Activated naive CD8-positive, alpha-beta T cell (primary cell): ENCODE data around the gene B3GNT5.
"Not testable (repeated sequence)": the region's sequence is repeated elsewhere in the genome, so short reads cannot be mapped to it uniquely, and the experiment has no call there.

Experiments
- H3K27ac Mint-ChIP-seq: one replicate; pipeline ENCODE4 v1.8.0; 2021; ENCODE audit warnings: mixed read lengths
- H3K27me3 Mint-ChIP-seq: one replicate; pipeline ENCODE4 v1.8.0; 2021; ENCODE audit warnings: mixed read lengths
- H3K36me3 Mint-ChIP-seq: one replicate; pipeline ENCODE4 v1.8.0; 2021; ENCODE audit warnings: mixed read lengths
- H3K4me1 Mint-ChIP-seq: one replicate; pipeline ENCODE4 v1.8.0; 2021; ENCODE audit warnings: low read depth, mixed read lengths
- H3K4me3 Mint-ChIP-seq: one replicate; pipeline ENCODE4 v1.8.0; 2021; ENCODE audit warnings: mild to moderate bottlenecking, mixed read lengths
- H3K9me3 Mint-ChIP-seq: one replicate; pipeline ENCODE4 v1.8.0; 2021; ENCODE audit warnings: low read depth, mixed read lengths

The B3GNT5 gene

DNA sequence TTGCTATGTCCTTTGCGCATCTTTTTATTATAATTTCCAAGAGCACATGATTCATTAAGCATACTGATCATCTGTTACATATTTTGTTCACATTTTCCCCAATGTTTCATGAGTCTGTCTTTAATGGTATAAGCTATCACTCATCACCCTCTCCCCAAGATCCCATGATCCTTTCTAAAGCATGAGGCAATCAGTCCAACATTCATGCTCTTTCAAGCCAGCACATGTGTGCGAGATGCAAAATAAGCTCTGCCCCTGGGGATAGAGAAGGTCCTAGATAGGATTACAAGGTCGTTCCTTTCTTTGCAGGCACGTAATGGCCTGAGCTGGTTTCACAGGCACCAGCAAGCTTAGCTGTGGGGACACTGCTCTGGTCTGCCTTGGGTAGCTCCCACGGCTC is 32.2 kb upstream of the B3GNT5 start:
- H3K27ac Mint-ChIP-seq: no peak overlapping the region
- peaks cover 20% of the 10 kb centered on the region for H3K4me1 Mint-ChIP-seq
- H3K27me3 Mint-ChIP-seq: no peaks in the 10 kb centered on the region
- H3K4me3 Mint-ChIP-seq: no peak overlapping the region
- peaks cover 2% of the 10 kb centered on the region for H3K36me3 Mint-ChIP-seq
- no peaks in the 10 kb centered on the region for H3K9me3 Mint-ChIP-seq

- Mint-ChIP-seq H3K4me1 (peaks cover 29% of the 10 kb centered on the region), H3K9me3 (no peaks in the 10 kb centered on the region), H3K36me3 (no peaks in the 10 kb centered on the region), H3K27me3 (no peaks in the 10 kb centered on the region), H3K27ac (no peak overlapping the region), H3K4me3 (no peak overlapping the region)
Observed at GRCh38 chr3:183222631-183223235, 30.3 kb upstream of the B3GNT5 start.

GRCh38 chr3:183224180-183224970 is 28.7 kb upstream of the B3GNT5 start:
- peaks cover 28% of the 10 kb centered on the region for H3K4me1 Mint-ChIP-seq
- H3K27ac Mint-ChIP-seq: peak overlapping the region; percentile 54
- H3K4me3 Mint-ChIP-seq: peak overlapping the region; percentile 66
- H3K9me3 Mint-ChIP-seq: no peaks in the 10 kb centered on the region
- H3K36me3 Mint-ChIP-seq: no peaks in the 10 kb centered on the region
- no peaks in the 10 kb centered on the region for H3K27me3 Mint-ChIP-seq

GRCh38 chr3:183226333-183226890 is 26.6 kb upstream of the B3GNT5 start:
- Mint-ChIP-seq H3K4me1 (peaks cover 28% of the 10 kb centered on the region), H3K27me3 (no peaks in the 10 kb centered on the region), H3K27ac (no peak overlapping the region), H3K4me3 (no peak overlapping the region), H3K36me3 (no peaks in the 10 kb centered on the region), H3K9me3 (no peaks in the 10 kb centered on the region)

DNA sequence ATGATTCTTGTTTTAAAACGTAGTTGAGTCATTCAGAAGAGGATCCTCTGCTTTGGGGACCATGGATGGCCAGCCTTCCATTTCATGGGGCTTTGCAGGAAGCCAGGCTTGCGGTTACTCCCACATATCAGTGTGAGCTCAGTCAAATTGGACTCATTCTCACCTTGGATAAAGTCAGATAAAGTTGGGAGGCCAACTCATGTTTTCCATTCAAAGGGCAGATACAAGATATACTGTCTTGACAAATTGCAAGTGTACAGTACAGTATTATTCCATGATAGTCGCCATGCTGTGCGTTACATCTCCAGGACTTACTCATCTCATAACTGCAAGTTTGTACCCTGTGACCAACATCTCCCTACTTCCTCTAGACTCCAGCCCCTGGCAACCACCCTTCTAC is 25.5 kb upstream of the B3GNT5 start:
- no peaks in the 10 kb centered on the region for H3K36me3 Mint-ChIP-seq
- no peak overlapping the region for H3K4me3 Mint-ChIP-seq
- peaks cover 28% of the 10 kb centered on the region for H3K4me1 Mint-ChIP-seq
- H3K27me3 Mint-ChIP-seq: no peaks in the 10 kb centered on the region
- H3K27ac Mint-ChIP-seq: no peak overlapping the region
- H3K9me3 Mint-ChIP-seq: no peaks in the 10 kb centered on the region

DNA sequence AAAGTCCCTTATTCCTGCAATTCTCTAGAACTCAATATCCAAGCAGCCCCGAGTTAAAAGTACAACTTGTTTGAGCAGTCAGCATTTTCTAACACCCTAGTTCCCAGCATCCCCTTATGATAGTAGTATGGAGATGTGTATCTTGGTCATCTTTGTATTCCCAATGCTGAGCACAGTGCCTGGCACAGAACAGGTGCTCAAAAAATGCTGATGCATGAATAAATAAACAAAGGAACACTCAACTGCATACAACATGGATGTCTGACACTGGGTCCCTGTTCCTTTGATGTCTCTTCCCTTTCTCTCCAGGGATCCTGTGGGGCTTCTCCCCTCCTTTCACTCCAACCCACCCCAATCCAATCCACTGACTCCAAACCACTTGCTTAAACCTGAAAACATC is 23.9 kb upstream of the B3GNT5 start:
- no peak overlapping the region for H3K4me3 Mint-ChIP-seq
- H3K27me3 Mint-ChIP-seq: no peaks in the 10 kb centered on the region

GRCh38 chr3:183230251-183230650 is 22.8 kb upstream of the B3GNT5 start:
- peaks cover 19% of the 10 kb centered on the region for H3K4me1 Mint-ChIP-seq
- H3K9me3 Mint-ChIP-seq, H3K27ac Mint-ChIP-seq, H3K27me3 Mint-ChIP-seq, H3K36me3 Mint-ChIP-seq, H3K4me3 Mint-ChIP-seq: not testable (repeated sequence)

More for the DNA sequence above, 23.9 kb upstream of the B3GNT5 start:
- Mint-ChIP-seq H3K9me3 (no peaks in the 10 kb centered on the region), H3K4me1 (peaks cover 29% of the 10 kb centered on the region), H3K36me3 (no peaks in the 10 kb centered on the region), H3K27ac (no peak overlapping the region)

GRCh38 chr3:183230826-183231225 is 22.2 kb upstream of the B3GNT5 start:
- H3K27ac Mint-ChIP-seq: no peak overlapping the region
- no peak overlapping the region for H3K4me3 Mint-ChIP-seq

DNA sequence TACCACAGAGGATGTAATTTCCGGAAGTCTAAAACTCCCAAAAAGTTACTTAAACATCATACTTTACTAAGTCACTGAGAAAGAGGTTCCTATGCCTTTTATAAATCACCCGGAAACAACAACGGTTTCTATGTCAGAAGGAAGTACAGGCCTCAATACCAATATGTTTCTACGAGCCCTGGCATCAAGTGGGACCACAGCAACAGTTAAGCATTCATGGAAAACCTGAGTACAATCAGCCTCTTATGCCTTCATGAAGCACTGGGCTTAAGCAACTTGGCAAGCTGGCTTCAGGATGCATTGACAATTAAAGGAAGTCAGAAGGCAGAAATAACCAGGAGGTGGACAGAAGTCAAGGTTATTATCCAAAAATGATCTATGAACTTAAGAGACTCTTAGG is 19.1 kb upstream of the B3GNT5 start:
- no peak overlapping the region for H3K4me3 Mint-ChIP-seq
- H3K4me1 Mint-ChIP-seq: peaks cover 6% of the 10 kb centered on the region

More at GRCh38 chr3:183230826-183231225, 22.2 kb upstream of the B3GNT5 start:
- Mint-ChIP-seq H3K9me3 (no peaks in the 10 kb centered on the region), H3K4me1 (peaks cover 19% of the 10 kb centered on the region), H3K27me3 (no peaks in the 10 kb centered on the region), H3K36me3 (no peaks in the 10 kb centered on the region)

GRCh38 chr3:183239046-183239445 is 14.0 kb upstream of the B3GNT5 start:
- no peaks in the 10 kb centered on the region for H3K27me3 Mint-ChIP-seq
- peaks cover under 1% of the 10 kb centered on the region for H3K4me1 Mint-ChIP-seq
- no peak overlapping the region for H3K27ac Mint-ChIP-seq
- H3K36me3 Mint-ChIP-seq: peaks cover 14% of the 10 kb centered on the region
- H3K4me3 Mint-ChIP-seq: no peak overlapping the region
- peaks cover 7% of the 10 kb centered on the region for H3K9me3 Mint-ChIP-seq

More for the DNA sequence above, 19.1 kb upstream of the B3GNT5 start:
- H3K27me3 Mint-ChIP-seq: no peaks in the 10 kb centered on the region
- H3K27ac Mint-ChIP-seq: no peak overlapping the region
- H3K36me3 Mint-ChIP-seq: no peaks in the 10 kb centered on the region
- no peaks in the 10 kb centered on the region for H3K9me3 Mint-ChIP-seq

- H3K4me3 Mint-ChIP-seq: no peak overlapping the region
- H3K4me1 Mint-ChIP-seq: no peaks in the 10 kb centered on the region
- H3K27me3 Mint-ChIP-seq: no peaks in the 10 kb centered on the region
- peaks cover 7% of the 10 kb centered on the region for H3K9me3 Mint-ChIP-seq
- no peak overlapping the region for H3K27ac Mint-ChIP-seq
- peaks cover 14% of the 10 kb centered on the region for H3K36me3 Mint-ChIP-seq
Observed at GRCh38 chr3:183242431-183242830, 10.6 kb upstream of the B3GNT5 start.

GRCh38 chr3:183244219-183244618 is 8.8 kb upstream of the B3GNT5 start:
- Mint-ChIP-seq H3K27ac (no peak overlapping the region), H3K9me3 (peaks cover 7% of the 10 kb centered on the region), H3K4me3 (no peak overlapping the region), H3K4me1 (no peaks in the 10 kb centered on the region), H3K27me3 (no peaks in the 10 kb centered on the region), H3K36me3 (peaks cover 14% of the 10 kb centered on the region)

DNA sequence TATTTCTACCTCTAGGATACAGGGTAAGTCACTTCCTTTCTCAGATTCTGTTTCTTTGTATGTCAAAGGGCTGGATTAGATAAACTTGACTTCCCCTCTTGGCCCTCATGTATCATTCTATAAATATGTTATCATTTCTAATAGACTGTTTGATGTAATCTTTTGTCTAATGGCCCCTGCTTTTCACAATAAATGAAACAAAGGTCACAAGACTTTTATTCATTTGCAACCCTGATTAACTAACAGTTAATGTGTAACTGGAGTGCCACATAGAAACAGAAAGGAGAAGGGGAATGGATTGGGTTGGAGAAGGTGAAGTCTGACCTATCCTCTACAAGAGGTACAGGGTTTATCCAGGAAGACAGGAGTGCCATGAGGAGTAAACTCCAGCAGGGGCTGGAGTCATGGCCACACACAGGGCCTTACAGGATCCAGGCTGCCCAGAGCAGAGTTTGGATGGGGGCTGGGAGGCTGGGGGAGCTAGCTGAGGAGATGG is 8.0 kb upstream of the B3GNT5 start:
- Mint-ChIP-seq H3K4me1 (no peaks in the 10 kb centered on the region), H3K36me3 (peaks cover 14% of the 10 kb centered on the region), H3K9me3 (peaks cover 7% of the 10 kb centered on the region), H3K4me3 (no peak overlapping the region), H3K27me3 (no peaks in the 10 kb centered on the region), H3K27ac (no peak overlapping the region)

DNA sequence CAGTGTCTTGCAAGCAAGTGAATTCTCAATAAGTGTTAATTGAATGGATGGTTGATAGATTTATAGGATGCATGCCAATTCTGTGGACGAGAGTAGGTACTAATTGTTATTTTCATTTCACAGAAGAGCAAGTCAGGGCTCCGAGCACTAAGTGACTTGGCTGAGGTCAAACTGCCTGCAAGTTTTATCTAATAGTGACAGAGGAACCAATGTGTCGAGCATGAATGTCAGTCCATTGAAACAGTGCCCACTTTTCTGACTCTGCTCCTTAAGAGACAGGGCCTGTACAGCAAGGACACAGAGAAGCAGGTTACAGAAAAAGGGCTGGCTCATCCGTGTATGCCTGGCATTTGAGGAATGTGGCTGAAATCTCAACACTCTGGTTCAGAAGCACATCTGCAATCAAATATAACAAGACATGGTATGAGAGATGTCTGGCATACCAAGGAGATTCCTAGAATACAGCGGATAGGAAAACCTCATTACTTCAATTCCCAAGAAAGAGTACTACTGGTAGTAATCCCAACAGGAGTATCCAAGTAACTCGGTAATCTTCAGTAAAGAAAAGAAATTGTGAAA is 6.0 kb upstream of the B3GNT5 start:
- Mint-ChIP-seq H3K9me3 (no peaks in the 10 kb centered on the region), H3K27me3 (no peaks in the 10 kb centered on the region), H3K4me1 (no peaks in the 10 kb centered on the region), H3K4me3 (no peak overlapping the region), H3K27ac (no peak overlapping the region), H3K36me3 (peaks cover 8% of the 10 kb centered on the region)
